Measurements from ENCODE around the gene REEP1.
A peak's percentile ranks its signal among the peaks of the same experiment; 100 is the strongest.
"Not testable (repeated sequence)": the region's sequence is repeated elsewhere in the genome, so short reads cannot be mapped to it uniquely, and the experiment has no call there.

REEP1 gene

GRCh38 chr2:86219896-86220295 lies 117.5 kb downstream of the REEP1 start:
- DNase-seq, result no peak

- no peak for DNase-seq
These were observed 119.3 kb downstream of the REEP1 start for GRCh38 chr2:86218124-86218523.

GRCh38 chr2:86216575-86217555 lies 120.6 kb downstream of the REEP1 start:
- DNase-seq, result no peak

GRCh38 chr2:86214503-86214832 lies 123.0 kb downstream of the REEP1 start:
- DNase-seq, result no peak

GRCh38 chr2:86213699-86214502 lies 123.5 kb downstream of the REEP1 start:
- no peak for DNase-seq

GRCh38 chr2:86213056-86213455 lies 124.4 kb downstream of the REEP1 start:
- no peak for DNase-seq

- DNase-seq, result no peak
These were observed 125.6 kb downstream of the REEP1 start for GRCh38 chr2:86211796-86212188.

- DNase-seq, result no peak
These were observed 126.2 kb downstream of the REEP1 start for GRCh38 chr2:86211033-86211795.

- no peak for DNase-seq
These were observed 133.0 kb downstream of the REEP1 start for GRCh38 chr2:86204458-86204857.

GRCh38 chr2:86203614-86204013 lies 133.8 kb downstream of the REEP1 start:
- no peak for DNase-seq

GRCh38 chr2:86202702-86203101 lies 134.7 kb downstream of the REEP1 start:
- no peak for DNase-seq

- DNase-seq, result no peak
These were observed 135.1 kb downstream of the REEP1 start for GRCh38 chr2:86202336-86202692.

GRCh38 chr2:86201671-86202335 lies 135.6 kb downstream of the REEP1 start:
- no peak for DNase-seq

- not testable (repeated sequence) for DNase-seq
These were observed 136.9 kb downstream of the REEP1 start for GRCh38 chr2:86200564-86200963.

GRCh38 chr2:86199834-86200177 lies 137.6 kb downstream of the REEP1 start:
- no peak for DNase-seq

GRCh38 chr2:86195808-86196387 lies 141.5 kb downstream of the REEP1 start:
- no peak for DNase-seq

- DNase-seq, result peak; percentile 93 to 98
These were observed 142.2 kb downstream of the REEP1 start, which contains the start of gene IMMT for GRCh38 chr2:86195055-86195807. Gene IMMT, minus strand, starts transcription at chr2:86195462. Its CDS starts 80 bp downstream, at chr2:86195382.

GRCh38 chr2:86194751-86195054 lies 142.7 kb downstream of the REEP1 start:
- no peak for DNase-seq

- no peak for DNase-seq
These were observed 143.4 kb downstream of the REEP1 start for GRCh38 chr2:86193901-86194567.

- DNase-seq, result no peak
These were observed 147.5 kb downstream of the REEP1 start for GRCh38 chr2:86189782-86190416.

GRCh38 chr2:86186431-86186830 lies 151.0 kb downstream of the REEP1 start:
- no peak for DNase-seq
